Gastroesophageal sphincter (tissue), 4 donors: ENCODE measurements around the gene SLC2A4. TPM values are rescaled to one million over a fixed set of nuclear protein-coding genes. Genes with fewer than 3 reads are reported as not detected.
A peak's percentile ranks its signal among the peaks of the same experiment; 100 is the strongest.

Source experiments
- ATAC-seq: fragments of 150-250 bp; one replicate; pipeline ENCODE4 v1.9.1; 2016; ENCODE audit warnings: mild to moderate bottlenecking, moderate library complexity
- H3K27ac ChIP-seq, 4 donors: fragments of 200-600 bp; sonication (generic) in 3 of 4; 1 replicate in 3 of 4; 2 replicates in 1 of 4; pipeline ENCODE4 v1.5.1; 2016 to 2019
- H3K27me3 ChIP-seq: fragments of 200-600 bp; sonication (generic); one replicate; pipeline ENCODE4 v1.5.1; 2019
- H3K36me3 ChIP-seq, 2 donors: fragments of 200-600 bp; sonication (generic); one replicate each; pipeline ENCODE4 v1.5.1; 2019; ENCODE audit warnings: control low read depth in 1 of 2
- H3K4me1 ChIP-seq, 3 donors: fragments of 200-600 bp; sonication (generic); 1 replicate in 2 of 3; 2 replicates in 1 of 3; pipeline ENCODE4 v1.5.1; 2016 to 2019; ENCODE audit warnings: control low read depth in 2 of 3
- H3K4me3 ChIP-seq, 2 donors: fragments of 200-600 bp; sonication (generic); one replicate each; pipeline ENCODE4 v1.5.1; 2019; ENCODE audit warnings: mild to moderate bottlenecking in 1 of 2, moderate library complexity in 1 of 2
- H3K9me3 ChIP-seq, 3 donors: fragments of 200-600 bp; sonication (generic); one replicate each; pipeline ENCODE4 v1.5.1; 2017 to 2019; ENCODE audit warnings: control low read depth in 2 of 3
- EP300 ChIP-seq: sonication (generic); formaldehyde crosslinking; IDR thresholded peaks from one replicate; pipeline ENCODE4 v1.6.1; 2017; ENCODE audit warnings: antibody characterized with exemption, mild to moderate bottlenecking
- POLR2A ChIP-seq, 2 donors: fragments of 450-650 bp; IDR thresholded peaks; one replicate each; pipeline ENCODE4 v1.6.1; 2017; ENCODE audit warnings: antibody characterized with exemption in 2 of 2, mild to moderate bottlenecking in 2 of 2, moderate library complexity in 1 of 2
- POLR2AphosphoS5 ChIP-seq: sonication (generic); formaldehyde crosslinking; IDR thresholded peaks from one replicate; pipeline ENCODE4 v1.6.1; 2017; ENCODE audit warnings: antibody characterized with exemption
- WGBS, 2 donors: methylation state at CpG; one replicate each; pipeline ENCODE4 v1.1.5; 2018; ENCODE audit warnings: low coverage in 1 of 2; 5-methylcytosine and 5-hydroxymethylcytosine counted together
- total RNA-seq, 4 donors: library from RNA; depleted of rRNA; stranded (reverse); fragments of >200 nt; gene quantifications; one replicate each; pipeline ENCODE4 v1.1.0, GENCODE V29; 2016
- TF ChIP-seq, protein P1 (sequence below), 4 experiments: fragments of 200-600 bp in 2 of 4; fragments of 450-650 bp in 2 of 4; sonication (generic) in 1 of 4; IDR thresholded peaks; one replicate each; pipeline ENCODE4 v1.5.1; 2017 to 2019; ENCODE audit warnings: antibody characterized with exemption in 4 of 4, mild to moderate bottlenecking in 2 of 4, moderate library complexity in 2 of 4

Gene SLC2A4
- total RNA-seq, 4 donors from 2014 or later: 71.8 to 200 (median 149) TPM

DNA sequence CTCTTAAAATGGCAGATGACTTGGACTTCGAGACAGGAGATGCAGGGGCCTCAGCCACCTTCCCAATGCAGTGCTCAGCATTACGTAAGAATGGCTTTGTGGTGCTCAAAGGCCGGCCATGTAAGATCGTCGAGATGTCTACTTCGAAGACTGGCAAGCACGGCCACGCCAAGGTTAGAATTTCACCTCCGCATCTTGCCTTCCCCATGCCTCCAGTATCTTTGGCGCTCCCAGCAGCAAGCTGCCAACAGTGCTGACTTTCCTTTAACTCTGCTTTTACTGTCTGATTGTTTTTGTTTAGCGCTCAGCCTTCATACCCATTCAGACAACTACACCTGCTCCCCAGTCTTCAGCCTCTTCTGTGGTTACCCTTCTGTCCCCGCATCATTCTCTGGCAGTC, 28.1 kb downstream of the SLC2A4 start:
- H3K27me3 ChIP-seq: no peaks in the 10 kb centered on the region
- H3K9me3 ChIP-seq: no peaks in the 10 kb centered on the region
- peaks cover 5 to 68% (median 33%) of the 10 kb centered on the region in 3 donors for H3K4me1 ChIP-seq
- ATAC-seq: no peak
- peak overlapping the region in 3 of 4 donors; percentile 99 to 100 (median 100) for H3K27ac ChIP-seq
- H3K4me3 ChIP-seq: peak overlapping the region in 1 of 2 donors; percentile 99
- TF ChIP-seq POLR2AphosphoS5: no peak
- H3K36me3 ChIP-seq: peaks cover 3 to 51% of the 10 kb centered on the region in 2 donors
- WGBS, 2 donors: 85 to 86% methylated on average over 12 of the region's 12 CpGs

DNA sequence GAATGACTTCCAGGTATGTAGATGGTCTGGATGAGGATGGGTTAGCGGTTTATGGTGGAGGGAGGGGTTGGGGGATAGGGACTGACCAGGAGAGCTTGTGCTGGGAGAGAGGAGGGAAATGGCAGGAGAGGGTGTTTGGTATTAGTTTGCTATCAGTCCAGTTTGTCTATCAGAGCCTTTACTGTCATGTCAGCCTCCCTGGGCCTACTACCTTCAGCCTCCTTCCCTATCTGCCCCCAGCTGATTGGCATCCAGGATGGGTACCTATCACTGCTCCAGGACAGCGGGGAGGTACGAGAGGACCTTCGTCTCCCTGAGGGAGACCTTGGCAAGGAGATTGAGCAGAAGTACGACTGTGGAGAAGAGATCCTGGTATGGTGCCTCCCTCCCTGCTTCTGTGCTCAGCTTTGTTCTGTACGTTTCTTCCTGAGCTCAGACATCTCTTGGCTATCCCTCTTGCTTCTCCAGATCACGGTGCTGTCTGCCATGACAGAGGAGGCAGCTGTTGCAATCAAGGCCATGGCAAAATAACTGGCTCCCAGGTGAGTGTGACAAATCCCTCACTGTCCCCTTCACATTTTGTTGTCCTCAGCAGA, 29.7 kb downstream of the SLC2A4 start:
- peaks cover 3 to 57% of the 10 kb centered on the region in 2 donors for H3K36me3 ChIP-seq
- peak overlapping the region in 2 of 4 donors; percentile 25 to 100 for H3K27ac ChIP-seq
- ATAC-seq: no peak
- peaks cover 5 to 75% (median 39%) of the 10 kb centered on the region in 3 donors for H3K4me1 ChIP-seq
- H3K4me3 ChIP-seq: no peak overlapping the region
- H3K27me3 ChIP-seq: no peaks in the 10 kb centered on the region
- WGBS, 2 donors: 63% methylated on average over 3 of the region's 7 CpGs; no CpG with 5 or more reads in 1 of the 2 donors
- TF ChIP-seq, protein P1, sequence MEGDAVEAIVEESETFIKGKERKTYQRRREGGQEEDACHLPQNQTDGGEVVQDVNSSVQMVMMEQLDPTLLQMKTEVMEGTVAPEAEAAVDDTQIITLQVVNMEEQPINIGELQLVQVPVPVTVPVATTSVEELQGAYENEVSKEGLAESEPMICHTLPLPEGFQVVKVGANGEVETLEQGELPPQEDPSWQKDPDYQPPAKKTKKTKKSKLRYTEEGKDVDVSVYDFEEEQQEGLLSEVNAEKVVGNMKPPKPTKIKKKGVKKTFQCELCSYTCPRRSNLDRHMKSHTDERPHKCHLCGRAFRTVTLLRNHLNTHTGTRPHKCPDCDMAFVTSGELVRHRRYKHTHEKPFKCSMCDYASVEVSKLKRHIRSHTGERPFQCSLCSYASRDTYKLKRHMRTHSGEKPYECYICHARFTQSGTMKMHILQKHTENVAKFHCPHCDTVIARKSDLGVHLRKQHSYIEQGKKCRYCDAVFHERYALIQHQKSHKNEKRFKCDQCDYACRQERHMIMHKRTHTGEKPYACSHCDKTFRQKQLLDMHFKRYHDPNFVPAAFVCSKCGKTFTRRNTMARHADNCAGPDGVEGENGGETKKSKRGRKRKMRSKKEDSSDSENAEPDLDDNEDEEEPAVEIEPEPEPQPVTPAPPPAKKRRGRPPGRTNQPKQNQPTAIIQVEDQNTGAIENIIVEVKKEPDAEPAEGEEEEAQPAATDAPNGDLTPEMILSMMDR (IDR thresholded peaks at IDR 0.05): no peak
- no peak for TF ChIP-seq POLR2AphosphoS5
- TF ChIP-seq POLR2A (IDR thresholded peaks at IDR 0.05): no peak
- no peak for TF ChIP-seq EP300
- H3K9me3 ChIP-seq: no peaks in the 10 kb centered on the region

DNA sequence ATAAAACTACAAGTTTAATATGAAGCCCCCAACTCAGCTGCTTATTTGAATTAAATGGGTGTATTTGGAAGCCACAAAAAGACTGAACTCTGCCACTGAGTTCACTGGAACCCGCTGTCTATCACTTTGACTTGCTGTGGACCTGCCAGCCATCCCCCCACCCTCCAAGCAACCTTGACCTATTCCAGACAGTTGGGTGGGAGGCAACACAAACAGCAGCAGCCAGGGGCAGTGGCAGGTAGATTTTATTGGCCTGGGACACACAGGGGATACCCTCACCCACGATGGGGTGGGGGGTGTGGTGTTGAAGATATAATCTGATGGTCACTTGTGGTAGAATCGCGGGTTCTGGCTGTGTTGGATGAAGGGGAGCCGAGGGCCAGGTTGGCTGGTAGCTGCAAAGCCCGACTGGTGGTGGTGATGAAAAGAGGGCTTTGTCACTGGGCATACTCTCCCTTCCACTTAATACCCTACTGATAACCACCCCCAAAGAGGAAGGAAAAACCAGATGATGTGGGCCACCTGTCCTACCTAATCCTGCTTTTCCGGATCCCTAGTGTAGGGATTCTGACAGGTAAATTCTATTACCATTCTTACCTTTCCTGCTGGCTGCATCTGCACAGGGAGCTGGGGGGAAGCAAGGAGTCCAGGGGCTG, 31.0 kb downstream of the SLC2A4 start:
- peaks cover 3 to 71% of the 10 kb centered on the region in 2 donors for H3K36me3 ChIP-seq
- TF ChIP-seq POLR2AphosphoS5: no peak
- no peak for TF ChIP-seq POLR2A (IDR thresholded peaks at IDR 0.05)
- no peak for TF ChIP-seq EP300
- TF ChIP-seq, protein P1 (IDR thresholded peaks at IDR 0.05): no peak
- no peak for ATAC-seq
- no peaks in the 10 kb centered on the region for H3K27me3 ChIP-seq
- H3K4me3 ChIP-seq: no peak overlapping the region
- peaks cover 5 to 74% (median 37%) of the 10 kb centered on the region in 3 donors for H3K4me1 ChIP-seq
- H3K9me3 ChIP-seq: no peaks in the 10 kb centered on the region
- H3K27ac ChIP-seq: peak overlapping the region in 3 of 4 donors; percentile 94 to 98 (median 97)
- WGBS, 2 donors: 69 to 85% methylated on average over 2 to 4 of the region's 7 CpGs

DNA sequence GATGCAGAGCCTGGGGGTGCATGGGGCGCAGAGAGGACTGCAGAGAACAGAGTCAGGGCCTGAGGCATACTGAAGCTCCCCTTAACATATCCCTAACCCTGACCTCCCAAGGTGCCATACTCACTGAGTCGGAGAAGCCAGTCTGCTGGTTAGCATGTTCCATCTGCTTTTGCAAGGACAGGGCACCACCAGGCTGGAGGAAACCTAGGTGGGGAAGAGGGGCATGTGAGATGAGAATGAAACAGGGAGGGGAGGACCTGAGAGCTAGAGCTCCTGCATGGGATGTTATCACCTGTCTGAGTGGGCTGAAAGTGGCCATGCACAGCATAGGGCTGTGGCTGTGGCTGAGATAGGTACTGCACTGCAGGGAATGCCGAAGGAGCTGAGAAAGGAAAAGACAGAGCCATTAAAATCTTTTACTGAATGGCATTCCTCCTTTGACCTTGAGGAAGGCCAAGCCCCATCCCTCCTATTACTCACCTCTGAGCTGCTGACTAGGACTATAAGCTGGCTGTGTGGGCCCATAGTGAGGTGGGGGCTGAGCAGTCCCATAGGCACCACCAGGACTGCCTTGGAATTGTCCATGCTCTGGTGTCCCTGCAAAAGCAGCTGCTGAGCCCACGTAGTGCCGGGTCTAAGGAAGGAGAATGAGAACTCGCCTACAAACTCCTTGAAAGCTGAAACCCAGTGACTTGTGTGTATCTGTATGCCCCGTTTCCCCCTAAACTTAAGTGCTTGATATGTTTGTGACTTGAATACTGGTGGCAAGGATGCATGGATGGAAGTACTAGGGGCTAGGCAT, 31.8 kb downstream of the SLC2A4 start:
- Histone ChIP-seq H3K4me1 (peaks cover 5 to 74% (median 37%) of the 10 kb centered on the region in 3 donors), H3K27ac (peak overlapping the region in 3 of 4 donors; percentile 94 to 98 (median 97)), H3K36me3 (peaks cover 3 to 78% of the 10 kb centered on the region in 2 donors), H3K9me3 (no peaks in the 10 kb centered on the region), H3K4me3 (no peak overlapping the region), H3K27me3 (no peaks in the 10 kb centered on the region)
- ATAC-seq: no peak
- 77 to 93% methylated on average over 4 of the region's 7 CpGs for WGBS, 2 donors
- TF ChIP-seq POLR2A (IDR thresholded peaks at IDR 0.05): no peak
- TF ChIP-seq, protein P1 (IDR thresholded peaks at IDR 0.05): peak in 1 of 4 experiments; percentile 9
